ENCODE results near the gene CRYBB1.

DNA sequence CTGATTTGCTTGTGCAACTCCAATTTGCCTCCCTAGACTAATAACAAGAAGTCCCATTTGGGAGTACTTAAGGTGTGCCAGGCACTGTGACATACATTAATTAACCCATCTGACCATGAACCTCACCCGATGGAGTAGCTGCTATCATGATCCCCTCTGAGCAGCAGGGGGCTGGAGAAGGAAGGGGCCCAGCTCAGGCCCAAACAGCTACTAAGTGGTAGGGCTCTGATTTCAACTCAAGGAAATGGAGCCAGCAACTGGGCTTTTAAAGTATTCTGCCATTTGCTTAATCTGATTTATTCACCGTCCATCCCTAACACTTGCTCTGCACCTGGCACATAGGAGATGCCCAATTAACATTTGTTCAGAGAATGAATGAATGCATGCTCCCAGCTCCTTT lies 1.2 kb downstream of the CRYBB1 start:
- TF ChIP-seq, protein P1, sequence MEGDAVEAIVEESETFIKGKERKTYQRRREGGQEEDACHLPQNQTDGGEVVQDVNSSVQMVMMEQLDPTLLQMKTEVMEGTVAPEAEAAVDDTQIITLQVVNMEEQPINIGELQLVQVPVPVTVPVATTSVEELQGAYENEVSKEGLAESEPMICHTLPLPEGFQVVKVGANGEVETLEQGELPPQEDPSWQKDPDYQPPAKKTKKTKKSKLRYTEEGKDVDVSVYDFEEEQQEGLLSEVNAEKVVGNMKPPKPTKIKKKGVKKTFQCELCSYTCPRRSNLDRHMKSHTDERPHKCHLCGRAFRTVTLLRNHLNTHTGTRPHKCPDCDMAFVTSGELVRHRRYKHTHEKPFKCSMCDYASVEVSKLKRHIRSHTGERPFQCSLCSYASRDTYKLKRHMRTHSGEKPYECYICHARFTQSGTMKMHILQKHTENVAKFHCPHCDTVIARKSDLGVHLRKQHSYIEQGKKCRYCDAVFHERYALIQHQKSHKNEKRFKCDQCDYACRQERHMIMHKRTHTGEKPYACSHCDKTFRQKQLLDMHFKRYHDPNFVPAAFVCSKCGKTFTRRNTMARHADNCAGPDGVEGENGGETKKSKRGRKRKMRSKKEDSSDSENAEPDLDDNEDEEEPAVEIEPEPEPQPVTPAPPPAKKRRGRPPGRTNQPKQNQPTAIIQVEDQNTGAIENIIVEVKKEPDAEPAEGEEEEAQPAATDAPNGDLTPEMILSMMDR (conservative IDR thresholded peaks at IDR 0.05; ENCODE audit: low read depth, low read length), result no peak
- no peak for TF ChIP-seq EZH2 (IDR thresholded peaks at IDR 0.05; ENCODE audit: low read length, unreplicated experiment)

Measured in PC-3 (cell line).